T-cell (primary cell): ENCODE measurements around the gene ELFN2. TPM values are rescaled to one million over a fixed set of nuclear protein-coding genes. Genes with fewer than 3 reads are reported as not detected.

Experiments used
- ATAC-seq, 4 experiments: fragments of 200-7000 bp in 3 of 4; fragments of 150-1000 bp in 1 of 4; cut with Tn5 transposase; replicated peaks in 1 of 4; 1 replicate in 3 of 4; 2 replicates in 1 of 4; pipeline ENCODE4 v1.10.0; 2021; ENCODE audit warnings: moderate library complexity in 3 of 4, mild to moderate bottlenecking in 2 of 4, moderate number of reproducible peaks in 1 of 4
- CTCF ChIA-PET, 2 donors: fragments of 300-600 bp; sonication (Branson Sonifier 250); formaldehyde crosslinking; loops; one replicate each; lab custom pipeline; 2022; ENCODE audit warnings: antibody characterized with exemption in 2 of 2; lab: Charles Lee
- POLR2A ChIA-PET, 2 donors: fragments of 300-600 bp; sonication (Branson Sonifier 250); formaldehyde crosslinking; loops; one replicate each; lab custom pipeline; 2022; ENCODE audit warnings: antibody characterized with exemption in 2 of 2; lab: Charles Lee
- DNase-seq, 35 experiments: peaks; one replicate each; pipeline versions ENCODE4 v3.0.0 to v3.0.0-alpha.2; 2013 to 2023
- H3K27ac ChIP-seq: one replicate; pipeline ENCODE4 v1.5.1; 2013; ENCODE audit warnings: low read length
- H3K27me3 ChIP-seq, 2 experiments: replicated peaks in 1 of 2; 1 replicate in 1 of 2; 2 replicates in 1 of 2; pipeline versions ENCODE4 v1.6.1 to v1.7.0; 2013; ENCODE audit warnings: low read length in 1 of 2, mixed read lengths in 1 of 2; ENCODE audit not compliant: control insufficient read depth in 2 of 2, insufficient read depth in 2 of 2; ENCODE audit errors: extremely low read depth in 1 of 2
- H3K36me3 ChIP-seq, 2 donors: 1 replicate in 1 of 2; 2 replicates in 1 of 2; pipeline versions ENCODE4 v1.6.1 to v1.7.0; 2013; ENCODE audit warnings: low read length in 1 of 2; ENCODE audit not compliant: control insufficient read depth in 2 of 2, insufficient read depth in 1 of 2; ENCODE audit errors: extremely low read depth in 1 of 2
- H3K4me1 ChIP-seq, 2 experiments: 1 replicate in 1 of 2; 2 replicates in 1 of 2; pipeline versions ENCODE4 v1.6.1 to v1.7.0; 2013; ENCODE audit warnings: low read length in 2 of 2, mixed read lengths in 1 of 2; ENCODE audit not compliant: insufficient read depth in 2 of 2, control insufficient read depth in 1 of 2; ENCODE audit errors: extremely low read depth in 1 of 2
- H3K4me3 ChIP-seq, 2 donors: 1 replicate in 1 of 2; 2 replicates in 1 of 2; pipeline versions ENCODE4 v1.5.1 to v1.7.0; 2013; ENCODE audit warnings: mild to moderate bottlenecking in 2 of 2, low read length in 1 of 2, moderate library complexity in 1 of 2; ENCODE audit not compliant: control insufficient read depth in 1 of 2; ENCODE audit errors: extremely low read depth in 1 of 2
- H3K9me3 ChIP-seq: 2 replicates; pipeline ENCODE4 v1.7.0; 2013
- H3K27ac Mint-ChIP-seq, 2 donors: one replicate each; pipeline ENCODE4 v1.8.0; 2020 to 2021; ENCODE audit warnings: mild to moderate bottlenecking in 2 of 2, mixed read lengths in 2 of 2
- H3K27me3 Mint-ChIP-seq, 2 donors: one replicate each; pipeline ENCODE4 v1.8.0; 2021 to 2022; ENCODE audit warnings: mixed read lengths in 2 of 2
- H3K36me3 Mint-ChIP-seq: one replicate; pipeline ENCODE4 v1.8.0; 2021; ENCODE audit warnings: mixed read lengths
- H3K4me1 Mint-ChIP-seq, 3 donors: one replicate each; pipeline ENCODE4 v1.8.0; 2020 to 2022; ENCODE audit warnings: mixed read lengths in 3 of 3, mild to moderate bottlenecking in 1 of 3
- H3K4me3 Mint-ChIP-seq, 3 donors: one replicate each; pipeline ENCODE4 v1.8.0; 2020 to 2022; ENCODE audit warnings: mild to moderate bottlenecking in 3 of 3, mixed read lengths in 3 of 3, moderate library complexity in 3 of 3
- H3K9me3 Mint-ChIP-seq, 3 donors: one replicate each; pipeline ENCODE4 v1.8.0; 2020 to 2022; ENCODE audit warnings: mixed read lengths in 3 of 3
- WGBS: methylation state at CpG from one replicate; pipeline ENCODE4 v1.1.5; 2013; ENCODE audit warnings: missing lambda C conversion rate; ENCODE audit not compliant: insufficient coverage; 5-methylcytosine and 5-hydroxymethylcytosine counted together
- total RNA-seq, 35 experiments: library from RNA in 6 of 35; stranded (reverse) in 6 of 35; fragments of 120-200 nt in 1 of 35; gene quantifications; one replicate each; pipeline versions ENCODE4 v1.2.1 to v1.2.4 and lab custom pipeline; 2013 to 2026

Gene ELFN2
- total RNA-seq, 5 donors from 2014 or later (not counting 1 experiment from before 2014, with no cell fraction given): 0.09 to 0.88 (median 0.70) TPM

- ATAC-seq: no peak
- Mint-ChIP-seq H3K27ac (no peak overlapping the region), H3K4me1 (peaks cover 1 to 7% (median 7%) of the 10 kb centered on the region in 3 donors), H3K9me3 (no peaks in the 10 kb centered on the region), H3K27me3 (peaks cover 4 to 5% of the 10 kb centered on the region in 2 donors), H3K36me3 (no peaks in the 10 kb centered on the region), H3K4me3 (no peak overlapping the region)
- CTCF ChIA-PET: interaction anchor here in 1 of 2 donors (0.7 kb wide), 1 partner anchor 429 kb away, joined by 4 read pairs; no protein-coding TSS in a partner anchor
- no peak for DNase-seq
- Histone ChIP-seq H3K36me3 (no peaks in the 10 kb centered on the region), H3K27ac (no peak overlapping the region), H3K4me3 (no peak overlapping the region), H3K9me3 (no peaks in the 10 kb centered on the region), H3K27me3 (peaks cover 0 to 13% of the 10 kb centered on the region in 2 experiments), H3K4me1 (peaks cover 4 to 8% of the 10 kb centered on the region in 2 experiments)
- 83% methylated on average over 8 of the region's 13 CpGs for WGBS
- POLR2A ChIA-PET: no interaction called here
These were observed 81.3 kb downstream of the ELFN2 start for GRCh38 chr22:37345863-37346504.

GRCh38 chr22:37344735-37345449, 82.4 kb downstream of the ELFN2 start:
- ChIA-PET POLR2A (no interaction called here), CTCF (no interaction called here)
- Histone ChIP-seq H3K9me3 (no peaks in the 10 kb centered on the region), H3K36me3 (no peaks in the 10 kb centered on the region), H3K27ac (no peak overlapping the region), H3K4me1 (peaks cover 4 to 8% of the 10 kb centered on the region in 2 experiments), H3K27me3 (peaks cover 0 to 17% of the 10 kb centered on the region in 2 experiments), H3K4me3 (no peak overlapping the region)
- no peak for DNase-seq
- 82% methylated on average over 10 of the region's 13 CpGs for WGBS
- Mint-ChIP-seq H3K9me3 (no peaks in the 10 kb centered on the region), H3K4me3 (no peak overlapping the region), H3K4me1 (peaks cover 1 to 7% (median 7%) of the 10 kb centered on the region in 3 donors), H3K27ac (peak overlapping the region in 1 of 2 donors; percentile 65), H3K27me3 (peaks cover 4 to 5% of the 10 kb centered on the region in 2 donors), H3K36me3 (no peaks in the 10 kb centered on the region)
- no peak for ATAC-seq

DNA sequence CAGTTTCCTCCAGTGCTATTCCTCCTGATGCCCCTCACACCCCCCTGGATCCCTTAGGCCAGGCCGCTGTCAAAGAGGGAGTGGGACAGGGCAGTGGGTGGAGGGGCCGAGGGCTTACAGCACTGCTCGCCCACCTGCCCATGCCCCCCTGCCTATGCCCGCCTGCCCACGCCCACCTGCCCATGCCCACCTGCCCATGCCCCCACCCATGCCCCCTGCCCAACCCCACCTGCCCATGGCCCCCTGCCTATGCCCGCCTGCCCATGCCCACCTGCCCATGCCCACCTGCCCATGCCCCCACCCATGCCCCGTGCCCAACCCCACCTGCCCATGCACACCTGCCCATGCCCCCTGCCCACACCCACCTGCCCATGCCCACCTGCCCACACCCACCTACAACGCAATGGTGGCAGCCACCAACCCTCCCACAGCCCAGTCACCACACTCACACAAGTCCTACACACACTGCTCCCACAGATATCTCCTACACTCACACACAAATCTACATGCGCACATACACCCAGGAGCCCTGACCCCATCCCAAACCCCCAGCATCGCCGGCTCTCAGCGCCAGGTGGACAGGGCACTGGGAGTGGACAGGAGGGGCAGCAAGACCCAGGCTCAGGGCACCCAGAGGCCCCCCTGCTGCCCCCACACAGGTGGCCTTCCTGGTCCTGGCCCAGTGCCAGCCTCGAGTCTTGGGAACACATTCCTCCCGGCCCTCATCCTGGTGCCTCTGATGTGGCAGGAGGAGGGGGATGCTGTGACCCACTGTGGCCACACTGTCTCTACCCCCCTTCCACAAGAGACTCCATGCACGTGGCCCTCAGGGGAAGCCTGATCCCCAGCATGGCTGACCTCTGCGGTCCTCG, 83.2 kb downstream of the ELFN2 start:
- CTCF ChIA-PET: no interaction called here
- H3K36me3 ChIP-seq: no peaks in the 10 kb centered on the region
- Mint-ChIP-seq H3K4me3 (no peak overlapping the region), H3K4me1 (peaks cover 1 to 7% (median 7%) of the 10 kb centered on the region in 3 donors), H3K27me3 (peaks cover 4 to 5% of the 10 kb centered on the region in 2 donors), H3K9me3 (no peaks in the 10 kb centered on the region), H3K36me3 (no peaks in the 10 kb centered on the region), H3K27ac (no peak overlapping the region)
- no peak overlapping the region for H3K27ac ChIP-seq
- no peak for DNase-seq
- ATAC-seq: no peak
- 78% methylated on average over 9 of the region's 17 CpGs for WGBS
- no peaks in the 10 kb centered on the region for H3K9me3 ChIP-seq
- H3K27me3 ChIP-seq: peaks cover 0 to 19% of the 10 kb centered on the region in 2 experiments
- POLR2A ChIA-PET: no interaction called here
- peaks cover 4 to 8% of the 10 kb centered on the region in 2 experiments for H3K4me1 ChIP-seq
- H3K4me3 ChIP-seq: no peak overlapping the region

DNA sequence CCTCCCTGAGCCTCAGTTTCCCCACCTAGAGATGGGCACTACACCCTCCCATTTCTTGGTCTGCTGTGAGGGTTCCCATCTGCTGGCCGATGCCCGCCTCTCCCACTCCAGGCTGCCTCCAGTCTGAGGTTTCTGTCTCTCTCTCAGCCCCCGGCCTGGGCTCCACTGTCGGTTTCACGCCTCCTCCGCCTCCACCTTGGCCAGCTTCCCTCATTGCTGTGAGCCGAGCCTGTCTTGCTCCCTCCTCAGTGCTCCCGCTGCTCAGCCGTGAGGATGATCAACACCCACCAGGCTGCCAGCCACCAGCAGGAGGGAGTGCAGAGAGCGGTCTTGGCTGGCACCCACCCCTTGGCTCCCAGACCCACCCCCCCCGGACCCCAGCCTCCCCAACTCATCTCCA, 83.9 kb downstream of the ELFN2 start:
- Mint-ChIP-seq H3K27me3 (peaks cover 6 to 7% of the 10 kb centered on the region in 2 donors), H3K4me1 (peaks cover 1 to 7% (median 7%) of the 10 kb centered on the region in 3 donors), H3K9me3 (no peaks in the 10 kb centered on the region), H3K27ac (no peak overlapping the region), H3K36me3 (no peaks in the 10 kb centered on the region), H3K4me3 (no peak overlapping the region)
- Histone ChIP-seq H3K36me3 (no peaks in the 10 kb centered on the region), H3K27me3 (peaks cover 0 to 24% of the 10 kb centered on the region in 2 experiments), H3K4me3 (no peak overlapping the region), H3K27ac (no peak overlapping the region), H3K4me1 (peaks cover 4 to 8% of the 10 kb centered on the region in 2 experiments), H3K9me3 (no peaks in the 10 kb centered on the region)
- DNase-seq (no peak), ATAC-seq (no peak)
- CTCF ChIA-PET: no interaction called here
- POLR2A ChIA-PET: no interaction called here
- 60% methylated on average over 7 of the region's 11 CpGs for WGBS

GRCh38 chr22:37342065-37342464, 85.2 kb downstream of the ELFN2 start:
- Mint-ChIP-seq H3K27ac (no peak overlapping the region), H3K4me1 (peaks cover 1 to 7% (median 7%) of the 10 kb centered on the region in 3 donors), H3K9me3 (no peaks in the 10 kb centered on the region), H3K27me3 (peaks cover 10 to 15% of the 10 kb centered on the region in 2 donors), H3K4me3 (no peak overlapping the region), H3K36me3 (no peaks in the 10 kb centered on the region)
- ChIA-PET CTCF (no interaction called here), POLR2A (no interaction called here)
- Histone ChIP-seq H3K27me3 (peaks cover 0 to 34% of the 10 kb centered on the region in 2 experiments), H3K4me3 (no peak overlapping the region), H3K27ac (no peak overlapping the region), H3K9me3 (no peaks in the 10 kb centered on the region), H3K4me1 (peaks cover 4 to 8% of the 10 kb centered on the region in 2 experiments), H3K36me3 (no peaks in the 10 kb centered on the region)
- no peak for ATAC-seq
- no peak for DNase-seq
- 95% methylated on average over 5 of the region's 6 CpGs for WGBS
